ENCODE results near the gene RASGEF1C.

RASGEF1C gene
- long read RNA-seq: 0 reads

- no peak for TF ChIP-seq POLR2AphosphoS5 (IDR thresholded peaks at IDR 0.05; ENCODE audit: low read depth)
- no peak for TF ChIP-seq GABPA (IDR thresholded peaks at IDR 0.05; ENCODE audit: low read depth)
- no peak for TF ChIP-seq REST (IDR thresholded peaks at IDR 0.05; ENCODE audit: insufficient replicate concordance, low read depth)
- no peak within 1 kb of the TSS for H3K27ac ChIP-seq (replicated peaks)
- H3K27me3 ChIP-seq (ENCODE audit: insufficient read depth, poor library complexity, severe bottlenecking): peaks cover 7% of the 10 kb centered on the region
- peak; percentile 42 to 49 for DNase-seq (ENCODE audit: low read depth in 1 of 2, low spot score in 1 of 2)
- peak within 1 kb of the TSS; percentile 33 for H3K4me3 ChIP-seq (replicated peaks; ENCODE audit: insufficient read depth, low read length)
These were observed at the start of gene RASGEF1C for GRCh38 chr5:180209137-180209581. RASGEF1C (minus strand) TSS chr5:180209211; CDS start chr5:180138052, 71,159 bp downstream.

- no peak for DNase-seq (ENCODE audit: low read depth in 1 of 2, low spot score in 1 of 2)
- H3K27ac ChIP-seq (replicated peaks): no peak overlapping the region
- H3K4me3 ChIP-seq (replicated peaks; ENCODE audit: insufficient read depth, low read length): no peak overlapping the region
- H3K27me3 ChIP-seq (ENCODE audit: insufficient read depth, poor library complexity, severe bottlenecking): no peaks in the 10 kb centered on the region
- TF ChIP-seq GABPA (IDR thresholded peaks at IDR 0.05; ENCODE audit: low read depth) (no peak), CTCF (IDR thresholded peaks at IDR 0.05; ENCODE audit: insufficient read depth, low read length) (no peak), SPI1 (IDR thresholded peaks at IDR 0.05; ENCODE audit: borderline replicate concordance, low read depth) (no peak), REST (IDR thresholded peaks at IDR 0.05; ENCODE audit: insufficient replicate concordance, low read depth) (no peak), POLR2AphosphoS5 (IDR thresholded peaks at IDR 0.05; ENCODE audit: low read depth) (no peak)
These were observed 44.2 kb upstream of the RASGEF1C start for GRCh38 chr5:180253036-180253824.

- H3K27me3 ChIP-seq (ENCODE audit: insufficient read depth, poor library complexity, severe bottlenecking): no peaks in the 10 kb centered on the region
- H3K27ac ChIP-seq (replicated peaks): no peak overlapping the region
- TF ChIP-seq POLR2AphosphoS5 (IDR thresholded peaks at IDR 0.05; ENCODE audit: low read depth): no peak
- no peak overlapping the region for H3K4me3 ChIP-seq (replicated peaks; ENCODE audit: insufficient read depth, low read length)
- DNase-seq (ENCODE audit: low read depth in 1 of 2, low spot score in 1 of 2): no peak
These were observed 42.9 kb upstream of the RASGEF1C start for GRCh38 chr5:180251887-180252286.

- TF ChIP-seq POLR2AphosphoS5 (IDR thresholded peaks at IDR 0.05; ENCODE audit: low read depth) (no peak), REST (IDR thresholded peaks at IDR 0.05; ENCODE audit: insufficient replicate concordance, low read depth) (no peak)
- peak overlapping the region; percentile 40 for H3K27ac ChIP-seq (replicated peaks)
- H3K27me3 ChIP-seq (ENCODE audit: insufficient read depth, poor library complexity, severe bottlenecking): no peaks in the 10 kb centered on the region
- no peak for DNase-seq (ENCODE audit: low read depth in 1 of 2, low spot score in 1 of 2)
- no peak overlapping the region for H3K4me3 ChIP-seq (replicated peaks; ENCODE audit: insufficient read depth, low read length)
These were observed 42.1 kb upstream of the RASGEF1C start for GRCh38 chr5:180251141-180251540.

Measured in HL-60 (cell line).